ENCODE data around the gene SPOUT1.
"Not testable (repeated sequence)": the region's sequence is repeated elsewhere in the genome, so short reads cannot be mapped to it uniquely, and the experiment has no call there.

SPOUT1 gene

GRCh38 chr9:128786681-128787601 lies 42.7 kb downstream of the SPOUT1 start, which contains the start of gene TBC1D13:
Gene TBC1D13 (plus strand): TSS chr9:128787253. CDS start chr9:128787354, 101 bp downstream.
- Histone ChIP-seq H3K36me3 (replicated peaks) (peaks cover 14% of the 10 kb centered on the region), H3K27ac (peak within 1 kb of the TSS; percentile 40), H3K27me3 (replicated peaks) (no peaks in the 10 kb centered on the region), H3K4me3 (ENCODE audit: low read depth, low read length) (peak within 1 kb of the TSS; percentile 97)
- in situ Hi-C loops (cut with HindIII; ENCODE audit: low pct_ligation_motif_present, low sequenced_read_pairs): no loop called here
- DNase-seq: peak; percentile 60
- no peak for TF ChIP-seq CTCF (IDR thresholded peaks at IDR 0.05; ENCODE audit: low read depth, low read length, missing control alignments)

GRCh38 chr9:128785427-128785826 lies 44.2 kb downstream of the SPOUT1 start:
- DNase-seq: no peak
- in situ Hi-C loops (cut with HindIII; ENCODE audit: low pct_ligation_motif_present, low sequenced_read_pairs): no loop called here
- TF ChIP-seq CTCF (IDR thresholded peaks at IDR 0.05; ENCODE audit: low read depth, low read length, missing control alignments): no peak
- H3K36me3 ChIP-seq (replicated peaks): peaks cover 2% of the 10 kb centered on the region
- no peaks in the 10 kb centered on the region for H3K27me3 ChIP-seq (replicated peaks)
- no peak overlapping the region for H3K4me3 ChIP-seq (ENCODE audit: low read depth, low read length)
- no peak overlapping the region for H3K27ac ChIP-seq

GRCh38 chr9:128782669-128783068 lies 46.9 kb downstream of the SPOUT1 start:
- H3K27me3 ChIP-seq (replicated peaks): no peaks in the 10 kb centered on the region
- H3K36me3 ChIP-seq (replicated peaks): no peaks in the 10 kb centered on the region
- no peak for TF ChIP-seq CTCF (IDR thresholded peaks at IDR 0.05; ENCODE audit: low read depth, low read length, missing control alignments)
- H3K27ac ChIP-seq: no peak overlapping the region
- in situ Hi-C loops (cut with HindIII; ENCODE audit: low pct_ligation_motif_present, low sequenced_read_pairs): no loop called here
- DNase-seq: no peak
- no peak overlapping the region for H3K4me3 ChIP-seq (ENCODE audit: low read depth, low read length)

- H3K36me3 ChIP-seq (replicated peaks): no peaks in the 10 kb centered on the region
- no peak for DNase-seq
- no peak for TF ChIP-seq CTCF (IDR thresholded peaks at IDR 0.05; ENCODE audit: low read depth, low read length, missing control alignments)
Observed at GRCh38 chr9:128781187-128782070, 48.2 kb downstream of the SPOUT1 start.

GRCh38 chr9:128780093-128780492 lies 49.5 kb downstream of the SPOUT1 start:
- H3K27me3 ChIP-seq (replicated peaks); H3K36me3 ChIP-seq (replicated peaks); H3K4me3 ChIP-seq (ENCODE audit: low read depth, low read length); in situ Hi-C loops (cut with HindIII; ENCODE audit: low pct_ligation_motif_present, low sequenced_read_pairs); DNase-seq; H3K27ac ChIP-seq: not testable (repeated sequence)

More at GRCh38 chr9:128781187-128782070, 48.2 kb downstream of the SPOUT1 start:
- in situ Hi-C loops (cut with HindIII; ENCODE audit: low pct_ligation_motif_present, low sequenced_read_pairs): no loop called here
- Histone ChIP-seq H3K4me3 (ENCODE audit: low read depth, low read length) (no peak overlapping the region), H3K27me3 (replicated peaks) (no peaks in the 10 kb centered on the region), H3K27ac (no peak overlapping the region)

GRCh38 chr9:128774804-128775203 lies 54.8 kb downstream of the SPOUT1 start:
- no peak overlapping the region for H3K4me3 ChIP-seq (ENCODE audit: low read depth, low read length)
- in situ Hi-C loops (cut with HindIII; ENCODE audit: low pct_ligation_motif_present, low sequenced_read_pairs): no loop called here
- no peak for TF ChIP-seq CTCF (IDR thresholded peaks at IDR 0.05; ENCODE audit: low read depth, low read length, missing control alignments)
- no peaks in the 10 kb centered on the region for H3K36me3 ChIP-seq (replicated peaks)
- no peak for DNase-seq
- no peak overlapping the region for H3K27ac ChIP-seq
- no peaks in the 10 kb centered on the region for H3K27me3 ChIP-seq (replicated peaks)

All from brain microvascular endothelial cell (primary cell).